Thyroid gland (tissue), 4 donors: ENCODE results near the gene CAMK2G.

Source experiments
- POLR2A ChIP-seq, 2 donors: fragments of 450-650 bp; IDR thresholded peaks; one replicate each; pipeline ENCODE4 v1.6.1; 2017; ENCODE audit warnings: antibody characterized with exemption in 2 of 2, mild to moderate bottlenecking in 2 of 2, moderate library complexity in 1 of 2
- TF ChIP-seq, protein P1 (sequence below), 6 experiments: fragments of 200-600 bp in 3 of 6; fragments of 450-650 bp in 3 of 6; sonication (generic) in 3 of 6; IDR thresholded peaks; one replicate each; pipeline ENCODE4 v1.5.1; 2016 to 2019; ENCODE audit warnings: antibody characterized with exemption in 6 of 6, mild to moderate bottlenecking in 2 of 6, inconsistent platforms in 1 of 6, moderate library complexity in 1 of 6

DNA sequence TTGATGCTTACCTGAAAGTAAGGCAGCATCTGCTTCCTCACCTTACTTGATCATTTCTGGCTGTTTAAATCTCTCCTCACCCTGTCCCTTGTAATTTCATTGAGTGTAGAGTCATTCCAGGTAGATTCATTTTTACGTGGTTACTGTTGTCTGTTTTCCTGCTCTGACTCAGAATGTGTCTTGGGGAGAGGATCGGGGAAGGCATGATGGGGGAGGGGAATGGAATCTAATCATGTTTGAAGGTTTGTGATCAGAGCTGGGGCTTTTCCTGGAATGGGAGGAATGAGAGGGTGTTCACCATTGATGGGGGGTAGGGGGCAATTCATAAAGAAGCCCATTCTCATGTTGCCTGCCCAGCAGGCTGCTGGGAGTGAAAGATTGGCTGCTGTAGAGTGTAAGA is 111.4 kb downstream of the CAMK2G start:
- TF ChIP-seq, protein P1, sequence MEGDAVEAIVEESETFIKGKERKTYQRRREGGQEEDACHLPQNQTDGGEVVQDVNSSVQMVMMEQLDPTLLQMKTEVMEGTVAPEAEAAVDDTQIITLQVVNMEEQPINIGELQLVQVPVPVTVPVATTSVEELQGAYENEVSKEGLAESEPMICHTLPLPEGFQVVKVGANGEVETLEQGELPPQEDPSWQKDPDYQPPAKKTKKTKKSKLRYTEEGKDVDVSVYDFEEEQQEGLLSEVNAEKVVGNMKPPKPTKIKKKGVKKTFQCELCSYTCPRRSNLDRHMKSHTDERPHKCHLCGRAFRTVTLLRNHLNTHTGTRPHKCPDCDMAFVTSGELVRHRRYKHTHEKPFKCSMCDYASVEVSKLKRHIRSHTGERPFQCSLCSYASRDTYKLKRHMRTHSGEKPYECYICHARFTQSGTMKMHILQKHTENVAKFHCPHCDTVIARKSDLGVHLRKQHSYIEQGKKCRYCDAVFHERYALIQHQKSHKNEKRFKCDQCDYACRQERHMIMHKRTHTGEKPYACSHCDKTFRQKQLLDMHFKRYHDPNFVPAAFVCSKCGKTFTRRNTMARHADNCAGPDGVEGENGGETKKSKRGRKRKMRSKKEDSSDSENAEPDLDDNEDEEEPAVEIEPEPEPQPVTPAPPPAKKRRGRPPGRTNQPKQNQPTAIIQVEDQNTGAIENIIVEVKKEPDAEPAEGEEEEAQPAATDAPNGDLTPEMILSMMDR (IDR thresholded peaks at IDR 0.05): no peak
- no peak for TF ChIP-seq POLR2A (IDR thresholded peaks at IDR 0.05)
